ENCODE results near the gene ROPN1L. TPM values are rescaled to one million over a fixed set of nuclear protein-coding genes. Genes with fewer than 3 reads are reported as not detected.

The ROPN1L gene
- total RNA-seq, 1 experiment from 2014 or later = 0.82 TPM

DNA sequence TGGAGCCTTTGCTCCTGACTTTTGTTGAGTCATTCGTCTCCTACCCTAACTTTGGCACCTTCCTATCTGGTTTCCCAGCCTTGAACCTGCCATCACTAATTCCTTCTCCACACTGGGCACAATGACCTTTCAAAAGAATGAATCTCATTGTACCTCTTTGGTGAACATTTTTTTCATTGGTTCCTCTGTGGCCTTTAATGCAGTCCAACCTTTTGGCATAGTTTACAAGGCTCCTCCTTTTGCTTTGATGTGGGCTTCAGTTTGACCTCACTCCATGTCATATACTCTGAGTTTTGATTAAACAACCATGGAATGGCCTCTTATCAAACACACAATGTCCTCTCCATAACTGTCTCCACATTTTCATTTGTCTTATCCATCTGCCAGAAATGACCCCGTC is 14.5 kb upstream of the ROPN1L start:
- CTCF ChIA-PET = interaction anchor here (0.6 to 3.3 kb wide), 3 partner anchors 10 to 170 kb away, joined by 3 to 13 read pairs (median 4); no protein-coding TSS in a partner anchor
- intact Hi-C loops (cut with micrococcal nuclease) = no loop called here
- H3K36me3 Mint-ChIP-seq (ENCODE audit: insufficient read depth, unreplicated experiment) = peaks cover 83% of the 10 kb centered on the region

GRCh38 chr5:10427978-10428377 is 13.7 kb upstream of the ROPN1L start:
- TF ChIP-seq CTCF (IDR thresholded peaks at IDR 0.05; ENCODE audit: unreplicated experiment) = no peak
- CTCF ChIA-PET = interaction anchor here (0.6 to 3.3 kb wide), 3 partner anchors 10 to 145 kb away, joined by 4 to 13 read pairs (median 4); no protein-coding TSS in a partner anchor
- intact Hi-C loops (cut with micrococcal nuclease) = no loop called here
- no peaks in the 10 kb centered on the region for H3K4me1 Mint-ChIP-seq (ENCODE audit: insufficient read depth, unreplicated experiment)
- DNase-seq (ENCODE audit: unreplicated experiment) = no peak
- H3K9me3 Mint-ChIP-seq (ENCODE audit: unreplicated experiment) = no peaks in the 10 kb centered on the region
- no peaks in the 10 kb centered on the region for H3K27me3 Mint-ChIP-seq (ENCODE audit: insufficient read depth, unreplicated experiment)
- POLR2A ChIA-PET = no interaction called here
- no peak overlapping the region for H3K4me3 Mint-ChIP-seq (ENCODE audit: unreplicated experiment)
- H3K36me3 Mint-ChIP-seq (ENCODE audit: insufficient read depth, unreplicated experiment) = peaks cover 83% of the 10 kb centered on the region
- no TSS peak for BruUV-seq (replicated peaks)
- no peak overlapping the region for H3K27ac Mint-ChIP-seq (ENCODE audit: low read depth, unreplicated experiment)

More for the DNA sequence above, 14.5 kb upstream of the ROPN1L start:
- POLR2A ChIA-PET = interaction anchor here (1.5 kb wide), 1 partner anchor 8 kb away, joined by 3 read pairs; no protein-coding TSS in a partner anchor
- no TSS peak for BruUV-seq (replicated peaks)
- Mint-ChIP-seq H3K27me3 (ENCODE audit: insufficient read depth, unreplicated experiment) (no peaks in the 10 kb centered on the region), H3K9me3 (ENCODE audit: unreplicated experiment) (no peaks in the 10 kb centered on the region), H3K27ac (ENCODE audit: low read depth, unreplicated experiment) (no peak overlapping the region), H3K4me1 (ENCODE audit: insufficient read depth, unreplicated experiment) (no peaks in the 10 kb centered on the region), H3K4me3 (ENCODE audit: unreplicated experiment) (no peak overlapping the region)
- no peak for TF ChIP-seq CTCF (IDR thresholded peaks at IDR 0.05; ENCODE audit: unreplicated experiment)
- no peak for DNase-seq (ENCODE audit: unreplicated experiment)

DNA sequence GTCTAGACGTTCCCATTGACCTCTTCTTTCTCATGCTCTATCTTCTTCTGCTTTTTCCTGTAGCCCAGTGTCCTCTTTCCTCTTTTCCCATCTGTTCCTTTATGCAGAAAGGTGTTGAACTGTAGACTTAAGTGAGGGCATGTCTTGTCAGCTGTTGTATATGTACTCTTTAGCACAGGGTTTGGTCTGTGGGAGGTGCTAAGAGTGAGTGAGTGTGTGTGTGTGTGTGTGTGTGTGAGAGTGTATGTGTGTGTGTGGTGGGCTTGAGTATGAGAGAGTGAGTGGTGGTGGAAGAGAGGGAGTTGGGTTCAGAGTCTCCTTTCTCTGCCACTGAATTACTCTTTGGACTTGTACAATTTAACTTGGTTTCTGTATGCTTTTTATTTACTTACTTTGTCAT is 10.3 kb upstream of the ROPN1L start:
- Mint-ChIP-seq H3K9me3 (ENCODE audit: unreplicated experiment) (no peaks in the 10 kb centered on the region), H3K4me3 (ENCODE audit: unreplicated experiment) (no peak overlapping the region), H3K36me3 (ENCODE audit: insufficient read depth, unreplicated experiment) (peaks cover 82% of the 10 kb centered on the region), H3K4me1 (ENCODE audit: insufficient read depth, unreplicated experiment) (no peaks in the 10 kb centered on the region), H3K27me3 (ENCODE audit: insufficient read depth, unreplicated experiment) (no peaks in the 10 kb centered on the region), H3K27ac (ENCODE audit: low read depth, unreplicated experiment) (no peak overlapping the region)
- BruUV-seq (replicated peaks) = no TSS peak
- CTCF ChIA-PET = no interaction called here
- DNase-seq (ENCODE audit: unreplicated experiment) = no peak
- no peak for TF ChIP-seq CTCF (IDR thresholded peaks at IDR 0.05; ENCODE audit: unreplicated experiment)
- intact Hi-C loops (cut with micrococcal nuclease) = no loop called here
- POLR2A ChIA-PET = no interaction called here

DNA sequence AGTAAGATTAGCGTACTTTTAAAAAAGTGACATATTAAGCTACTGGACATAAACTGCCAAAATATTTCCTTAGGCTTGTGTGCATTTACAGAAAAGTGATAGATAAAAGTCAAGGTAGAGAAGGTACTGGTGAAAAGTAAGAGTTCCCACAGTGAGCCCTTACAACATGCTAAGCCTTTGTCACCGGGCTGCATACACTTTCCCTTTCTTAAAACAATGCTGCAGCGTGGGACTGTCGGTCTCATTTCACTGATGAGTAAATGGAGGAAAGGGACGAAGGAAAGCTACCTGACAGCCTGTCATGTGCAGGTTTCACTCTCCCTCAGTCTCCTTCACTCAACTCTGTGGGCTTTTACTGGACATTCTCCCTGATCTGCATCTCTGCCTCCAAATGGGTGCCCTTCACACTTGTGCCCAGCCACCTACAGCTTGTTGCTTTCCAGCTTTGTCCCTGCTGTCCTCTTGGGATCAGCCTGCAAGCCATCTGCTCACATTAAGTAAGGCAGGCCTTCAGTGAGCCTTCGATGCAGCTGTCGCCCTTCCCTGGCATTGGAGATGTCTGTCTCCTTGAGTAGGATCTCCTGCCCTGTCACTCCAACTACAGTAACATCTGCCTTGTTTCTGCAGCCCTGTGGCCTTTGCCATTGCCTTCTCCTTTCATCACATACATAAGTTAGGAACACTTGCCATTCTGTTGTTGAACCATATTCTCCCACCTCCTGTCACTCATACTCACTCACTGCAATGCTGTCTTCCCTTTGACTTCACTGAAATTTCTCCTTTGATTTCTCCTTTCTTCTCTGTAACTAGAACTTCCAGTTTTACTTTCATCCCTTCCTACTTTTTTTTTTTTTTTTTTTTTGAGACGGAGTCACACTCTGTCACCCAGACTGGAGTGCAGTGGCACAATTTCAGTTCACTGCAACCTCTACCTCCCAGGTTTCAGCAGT is 9.3 kb upstream of the ROPN1L start:
- ChIA-PET POLR2A (no interaction called here), CTCF (interaction anchor here (0.6 to 2.1 kb wide), 2 partner anchors 9 to 19 kb away, joined by 3 to 5 read pairs; no protein-coding TSS in a partner anchor)
- Mint-ChIP-seq H3K9me3 (ENCODE audit: unreplicated experiment) (no peaks in the 10 kb centered on the region), H3K4me3 (ENCODE audit: unreplicated experiment) (no peak overlapping the region), H3K36me3 (ENCODE audit: insufficient read depth, unreplicated experiment) (peaks cover 73% of the 10 kb centered on the region), H3K4me1 (ENCODE audit: insufficient read depth, unreplicated experiment) (no peaks in the 10 kb centered on the region), H3K27ac (ENCODE audit: low read depth, unreplicated experiment) (peak overlapping the region; percentile 14), H3K27me3 (ENCODE audit: insufficient read depth, unreplicated experiment) (no peaks in the 10 kb centered on the region)
- no peak for TF ChIP-seq CTCF (IDR thresholded peaks at IDR 0.05; ENCODE audit: unreplicated experiment)
- no TSS peak for BruUV-seq (replicated peaks)
- intact Hi-C loops (cut with micrococcal nuclease) = no loop called here
- no peak for DNase-seq (ENCODE audit: unreplicated experiment)
